ENCODE results near the gene DHH.

GRCh38 chr12:49060237-49061156 lies 34.1 kb downstream of the DHH start, which contains the start of gene KMT2D:
- peak; percentile 82 for TF ChIP-seq POLR2AphosphoS5 (IDR thresholded peaks at IDR 0.05; ENCODE audit: low read depth, low read length)
- peak; percentile 84; the same call in 1 of the 2 replicates for TF ChIP-seq POLR2A (IDR thresholded peaks at IDR 0.05; ENCODE audit: low read depth, low read length)
- peak; percentile 67 for TF ChIP-seq TAF1 (IDR thresholded peaks at IDR 0.05; ENCODE audit: low read depth, low read length)
